NCI-H69 (cell line): ENCODE measurements around the gene KLHL22.
"Not testable (repeated sequence)": the region's sequence is repeated elsewhere in the genome, so short reads cannot be mapped to it uniquely, and the experiment has no call there.

Experiments
- DNase-seq: peaks from one replicate; lab custom pipeline; 2025; lab: John Stamatoyannopoulos, UW

Gene KLHL22

DNA sequence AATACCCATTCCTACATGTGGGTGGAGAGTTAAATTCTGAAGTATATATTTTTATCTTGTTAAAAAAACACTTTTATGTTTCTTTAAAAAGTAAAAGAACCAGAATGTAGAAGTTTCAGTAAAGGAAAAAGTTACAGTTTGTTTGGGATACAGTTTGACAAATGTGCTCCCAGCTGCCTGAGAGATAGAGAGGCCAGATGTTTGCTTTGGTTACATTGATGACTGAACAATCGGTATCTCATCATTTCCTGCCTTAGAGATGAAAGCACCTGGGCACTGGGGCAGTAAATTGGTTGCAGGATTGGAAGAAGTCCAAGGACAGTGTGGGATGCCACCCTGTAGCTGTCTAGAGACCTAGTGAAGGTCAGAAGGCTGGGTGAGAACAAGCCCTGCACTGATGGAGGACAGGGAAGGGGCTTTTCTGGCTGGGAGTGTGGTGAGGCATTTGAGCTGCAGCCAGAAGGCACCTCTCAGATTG lies 28.4 kb upstream of the KLHL22 start:
- peak; percentile 74 for DNase-seq

DNA sequence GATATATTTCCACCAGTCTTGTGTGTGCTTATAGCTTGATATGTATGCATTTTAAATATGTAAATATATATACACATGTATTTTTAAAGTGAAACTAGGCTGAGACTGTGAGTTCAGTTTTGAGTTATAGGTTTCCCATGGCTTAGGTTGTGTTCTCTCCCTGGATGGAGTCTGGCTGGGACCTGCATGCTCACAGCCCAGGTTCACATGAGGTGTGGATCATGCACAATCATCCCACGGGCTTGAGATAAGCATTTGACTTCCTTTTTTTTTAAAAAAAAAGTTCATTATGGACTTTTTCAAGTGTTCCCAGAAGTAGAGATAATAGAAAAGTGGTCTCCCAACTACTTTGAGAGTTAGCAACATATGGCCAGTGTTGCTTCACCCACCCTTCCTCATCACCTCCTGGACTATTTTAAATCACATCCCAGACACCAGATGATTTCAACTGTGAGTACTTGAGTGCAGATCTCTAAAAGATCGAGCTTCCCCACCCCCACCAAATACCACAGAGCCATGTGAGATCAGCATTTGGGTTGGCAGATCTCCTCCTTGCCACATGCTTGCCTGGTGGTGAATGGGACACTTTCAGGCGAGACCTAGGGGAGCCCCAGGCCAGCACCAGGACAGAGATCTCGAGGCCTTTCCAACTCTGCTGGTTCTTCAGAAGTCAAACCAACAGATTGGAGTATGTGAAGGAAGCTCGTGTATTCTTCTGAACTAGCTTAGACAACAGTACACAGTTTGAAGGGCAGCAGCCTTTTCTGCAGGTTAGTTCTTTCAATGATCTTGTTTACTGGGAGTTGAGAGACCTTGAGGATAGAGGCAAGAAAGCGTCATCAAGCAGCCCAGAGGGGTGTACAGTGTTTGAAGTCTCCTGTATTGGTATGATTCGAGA lies 27.7 kb upstream of the KLHL22 start:
- no peak for DNase-seq

DNA sequence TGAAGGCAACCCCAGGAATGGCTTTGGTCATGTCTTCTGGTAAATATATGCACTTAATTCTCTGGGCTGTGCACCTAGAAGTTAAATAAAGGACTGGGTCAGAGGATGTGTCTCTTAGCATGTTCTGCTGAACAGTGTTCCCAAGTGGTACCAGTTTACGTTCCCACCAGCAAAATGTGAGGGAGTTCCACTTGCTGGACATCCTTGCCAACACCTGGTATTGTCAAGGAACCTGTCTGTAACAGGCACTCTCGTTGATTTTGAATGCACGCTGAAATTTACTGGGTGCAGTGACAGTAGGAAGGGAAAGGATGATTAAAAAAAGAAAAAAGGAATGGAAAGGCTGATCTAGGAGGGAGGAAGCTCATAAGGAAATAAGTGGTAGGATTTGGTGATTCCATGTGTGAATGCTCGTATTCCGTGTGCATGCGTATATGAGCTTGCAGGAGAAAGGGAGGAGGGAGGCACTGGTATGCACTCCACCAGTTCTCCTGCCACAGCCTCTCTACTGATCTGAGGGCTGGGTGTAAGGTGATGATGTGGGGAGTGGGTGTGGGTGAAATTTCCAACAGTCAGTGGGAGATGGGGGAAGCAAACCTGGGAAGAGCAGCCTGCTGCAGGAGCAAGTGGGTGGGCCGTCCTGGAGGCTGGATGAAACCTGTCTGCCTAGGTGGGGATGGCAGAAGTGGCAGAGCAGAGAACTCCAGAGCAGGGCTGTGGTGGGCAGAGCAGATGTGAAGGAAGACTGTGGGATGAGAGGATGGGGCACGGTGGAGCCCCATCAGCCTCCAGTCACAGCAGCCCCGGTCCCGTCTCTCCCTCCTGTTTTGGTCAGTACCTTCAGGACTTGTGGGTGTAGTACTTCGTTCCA lies 26.8 kb upstream of the KLHL22 start:
- DNase-seq: no peak

DNA sequence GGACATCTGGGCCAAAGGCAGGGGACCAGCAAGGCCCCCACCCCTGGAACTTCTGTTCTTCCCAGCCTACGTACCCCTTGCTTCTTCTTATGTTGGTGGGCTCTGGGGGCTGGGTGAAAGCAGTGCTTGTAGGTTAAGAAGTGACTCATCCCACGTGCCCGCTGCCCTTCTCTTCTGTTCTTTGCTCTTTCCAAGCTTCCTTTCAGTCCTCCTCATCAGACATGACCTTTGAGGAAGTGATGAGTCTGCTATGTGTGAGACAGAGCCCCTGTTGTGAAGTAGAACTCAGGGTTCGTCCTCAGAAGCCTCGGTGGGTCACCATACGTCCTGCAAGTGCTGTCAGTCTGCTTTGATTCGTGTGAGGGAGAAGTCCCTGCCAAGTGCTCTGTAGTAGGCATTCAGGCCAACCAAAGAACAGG lies 24.5 kb upstream of the KLHL22 start:
- no peak for DNase-seq

DNA sequence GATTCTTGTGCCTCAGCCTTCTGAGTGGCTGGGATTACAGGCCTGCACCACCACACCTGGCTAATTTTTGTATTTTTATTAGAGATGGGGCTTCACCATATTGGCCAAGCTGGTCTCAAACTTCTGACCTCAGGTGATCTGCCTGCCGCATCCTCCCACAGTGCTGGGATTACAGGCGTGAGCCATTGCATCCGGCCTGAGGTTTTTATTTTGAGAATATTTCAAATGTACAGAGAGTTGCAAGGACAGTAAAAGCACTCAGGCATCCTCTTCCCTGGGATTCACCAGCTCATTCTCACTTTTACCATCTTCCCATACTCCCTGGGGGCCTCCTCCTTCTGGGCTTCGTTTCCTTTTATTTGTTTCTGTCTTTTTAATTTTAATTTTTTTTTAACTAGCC lies 24.0 kb upstream of the KLHL22 start:
- DNase-seq: no peak

DNA sequence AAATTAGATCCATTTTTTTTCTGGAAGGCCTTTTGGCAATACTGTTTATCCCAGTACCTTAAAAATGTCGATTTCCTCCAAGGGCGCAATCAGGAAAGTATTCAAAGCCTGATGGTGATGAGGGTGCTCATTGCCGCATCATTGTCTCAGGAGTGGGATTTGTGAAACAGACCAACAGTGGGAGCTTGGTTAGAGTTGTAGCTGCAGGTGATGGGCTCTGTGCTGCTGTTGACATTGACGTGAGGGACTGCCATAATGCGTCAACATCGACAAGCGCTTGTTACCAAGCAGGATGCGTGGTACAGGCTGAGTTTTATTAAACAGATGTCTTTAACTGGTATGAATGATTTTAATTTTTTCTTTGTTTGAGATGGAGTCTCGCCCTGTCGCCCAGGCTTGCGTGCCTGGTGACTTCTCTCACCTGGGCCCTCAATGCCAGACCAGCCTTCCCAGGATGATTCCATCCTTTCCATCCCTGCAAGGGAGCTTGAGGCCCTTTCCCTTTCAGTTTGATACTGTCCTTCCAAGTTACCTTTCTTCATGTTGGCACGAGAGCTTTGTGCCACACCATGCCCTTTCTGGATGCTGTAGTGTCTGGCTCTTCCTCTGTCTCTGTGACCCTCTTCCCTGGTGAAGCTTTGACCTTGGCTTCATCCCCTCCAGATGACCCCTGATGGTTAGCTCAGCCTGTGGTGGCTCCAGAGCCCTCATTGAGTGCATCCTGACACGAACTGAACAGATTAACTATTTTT lies 22.4 kb upstream of the KLHL22 start:
- DNase-seq: no peak

DNA sequence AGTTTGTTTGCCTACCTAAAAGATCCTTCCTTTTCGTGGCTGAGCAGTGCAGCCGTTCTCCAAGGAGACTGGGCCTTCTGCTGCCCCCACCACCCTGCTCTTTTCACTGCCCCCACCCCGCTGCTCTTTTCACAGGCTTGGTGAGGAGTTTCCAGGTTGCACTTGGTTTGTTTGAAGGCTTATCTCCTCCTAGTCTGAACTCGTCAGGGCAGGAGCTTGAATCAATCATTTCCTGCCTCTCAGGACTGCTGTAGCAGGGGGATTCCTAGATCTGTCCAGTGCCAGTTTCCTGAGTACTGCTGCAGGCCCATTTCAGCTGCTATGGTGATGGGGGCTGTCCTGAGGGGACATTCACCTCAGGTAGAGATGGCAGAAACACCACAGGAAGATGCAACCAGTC lies 21.8 kb upstream of the KLHL22 start:
- DNase-seq: no peak

DNA sequence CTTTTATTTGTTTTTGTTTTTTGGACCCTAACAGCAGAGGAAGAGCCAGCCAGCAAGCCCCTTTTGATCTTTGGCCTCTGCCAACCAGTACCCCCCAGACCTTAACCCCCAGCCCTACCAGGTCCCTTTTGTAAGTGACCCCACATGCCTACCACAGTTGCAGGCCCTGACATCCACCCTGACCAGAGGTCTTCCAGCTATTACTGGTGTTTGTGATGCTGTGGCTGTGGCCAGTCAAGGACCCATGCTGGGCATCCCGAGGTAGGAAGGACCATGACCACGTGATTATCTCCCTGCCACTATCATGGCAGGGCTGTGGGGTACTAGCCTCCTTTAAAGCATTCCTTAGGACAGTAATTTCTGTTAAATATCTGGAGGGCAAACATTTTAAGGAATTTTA lies 20.8 kb upstream of the KLHL22 start:
- DNase-seq: no peak

DNA sequence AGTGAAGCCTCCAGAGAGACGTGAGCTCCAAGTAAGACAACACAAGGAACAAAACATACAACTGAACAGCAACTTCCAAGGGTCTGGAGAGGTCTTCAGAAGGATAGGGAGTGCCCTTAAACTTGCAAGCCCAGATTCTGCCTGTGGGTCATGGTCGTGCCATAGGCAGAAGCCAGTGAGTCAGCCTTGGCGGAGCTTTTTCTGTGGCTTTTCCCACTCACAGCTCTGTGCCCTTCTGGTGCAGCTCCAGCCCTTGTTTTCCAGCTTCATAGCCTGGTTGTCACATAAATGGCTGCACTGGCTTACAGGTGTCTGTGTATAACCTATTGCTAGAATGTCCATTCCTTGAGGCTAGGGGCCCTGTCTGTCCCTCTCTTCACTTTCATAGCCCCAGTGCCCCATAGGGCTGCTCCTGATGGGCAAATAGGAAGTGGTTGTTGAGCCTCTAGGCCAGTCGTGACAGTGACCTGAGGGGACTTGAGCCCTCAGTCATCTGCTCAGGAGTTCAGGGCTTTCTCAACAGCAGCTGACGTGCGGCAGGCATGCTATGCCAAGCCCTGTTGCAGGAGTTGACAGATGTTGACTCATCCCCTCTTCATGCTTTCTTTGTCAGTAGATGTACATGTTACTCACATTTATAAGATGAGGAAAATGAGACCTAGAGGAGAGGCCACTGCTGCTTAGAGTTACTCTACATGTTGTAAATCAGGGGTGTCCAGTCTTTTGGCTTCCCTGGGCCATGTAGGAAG lies 19.2 kb upstream of the KLHL22 start:
- DNase-seq: no peak

DNA sequence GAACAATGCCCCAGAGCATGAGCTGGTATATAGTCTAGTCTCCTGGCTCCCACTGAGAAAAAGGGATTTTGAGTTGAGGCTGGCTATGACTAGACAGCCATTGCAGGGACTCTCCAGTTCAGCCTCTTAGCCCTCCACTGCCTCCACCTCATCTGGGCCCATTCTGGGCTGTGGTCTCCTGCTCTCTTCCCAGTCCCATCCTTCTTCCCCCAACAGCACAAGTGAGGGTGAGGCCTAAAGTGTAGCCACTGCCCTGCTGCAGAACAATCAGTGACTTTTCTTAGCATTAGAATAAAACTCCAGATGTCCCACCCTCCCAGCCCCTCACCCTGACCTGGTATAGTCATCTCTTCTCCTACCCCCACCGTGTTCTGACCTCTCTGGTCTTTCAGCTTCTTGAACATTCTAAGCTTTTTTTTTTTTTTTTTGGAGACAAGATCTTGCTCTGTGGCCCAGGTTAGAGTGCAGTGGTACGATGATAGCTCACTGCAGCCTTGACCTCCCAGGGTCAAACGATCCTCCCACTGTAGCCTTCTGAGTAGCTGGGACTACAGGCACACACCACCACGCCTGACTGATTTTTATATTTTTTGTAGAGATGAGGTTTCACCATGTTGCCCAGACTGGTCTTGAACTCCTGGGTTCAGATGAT lies 16.1 kb upstream of the KLHL22 start:
- DNase-seq: no peak

DNA sequence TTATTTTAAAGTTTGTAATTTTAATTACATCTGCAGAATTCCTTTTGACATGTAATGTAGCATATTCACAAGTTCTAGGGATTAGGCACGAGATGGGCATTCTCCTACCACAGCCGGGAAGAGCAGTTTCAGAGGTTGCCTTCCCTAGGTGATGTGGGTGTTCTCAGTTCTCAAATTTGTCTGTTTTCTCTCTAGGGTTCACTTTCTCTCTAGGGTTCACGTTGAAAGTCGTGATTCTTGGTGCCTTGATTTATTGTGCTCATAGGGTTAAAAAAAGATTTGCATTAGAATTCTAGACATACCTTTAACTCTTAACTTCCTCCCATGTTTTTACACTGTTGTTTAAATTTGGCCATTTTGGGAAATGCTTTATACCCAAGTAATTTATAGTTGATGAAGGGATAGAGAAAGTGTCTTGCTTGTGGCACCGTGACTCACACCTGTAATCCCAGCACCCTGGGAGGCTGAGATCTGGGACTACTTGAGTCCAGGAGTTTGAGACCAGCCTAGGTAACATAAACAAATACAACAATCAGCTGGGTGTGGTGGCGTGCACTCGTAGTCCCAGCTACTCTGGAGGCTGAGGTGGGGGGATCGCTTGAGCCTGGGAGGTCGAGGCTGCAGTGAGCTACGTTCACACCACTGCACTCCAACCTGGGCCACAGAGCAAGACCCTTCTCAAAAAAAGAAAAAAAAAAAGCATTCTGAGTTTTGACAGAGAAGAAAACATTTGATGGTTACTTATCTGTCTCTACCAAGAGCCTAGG lies 15.4 kb upstream of the KLHL22 start:
- DNase-seq: no peak

DNA sequence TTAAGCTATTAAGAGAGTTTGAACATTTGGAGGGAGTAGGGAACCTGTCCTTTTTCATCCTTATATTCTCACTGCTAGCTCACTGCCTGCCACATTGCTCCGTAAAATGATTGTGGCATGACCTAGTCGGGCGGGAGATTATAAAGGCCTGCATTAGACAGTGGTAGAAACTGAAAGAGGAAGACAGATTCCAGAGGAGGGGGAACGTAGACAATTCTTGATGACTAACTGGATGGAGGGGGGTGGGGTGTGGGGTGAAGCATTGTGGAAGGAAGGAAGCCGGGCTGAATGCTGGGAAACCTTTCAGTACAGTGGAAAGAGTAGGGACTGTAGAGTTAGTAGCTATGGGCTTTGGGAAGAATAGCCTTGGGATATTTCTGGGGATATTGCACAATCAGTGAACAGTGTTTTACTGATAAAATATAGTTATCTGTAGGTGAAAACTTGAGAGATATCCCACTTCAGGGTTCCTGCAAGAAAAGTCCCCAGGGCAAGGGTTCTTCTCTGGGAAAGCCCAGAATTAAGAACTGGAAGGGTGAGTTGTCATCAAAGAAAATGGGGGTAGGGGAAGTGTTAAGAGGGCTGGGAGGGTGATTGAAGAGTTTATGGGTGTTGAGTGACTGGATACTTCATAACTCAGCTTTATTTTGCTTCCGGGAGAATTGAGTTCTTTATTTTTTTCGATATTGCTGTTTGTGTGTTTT lies 13.9 kb upstream of the KLHL22 start:
- DNase-seq: no peak

DNA sequence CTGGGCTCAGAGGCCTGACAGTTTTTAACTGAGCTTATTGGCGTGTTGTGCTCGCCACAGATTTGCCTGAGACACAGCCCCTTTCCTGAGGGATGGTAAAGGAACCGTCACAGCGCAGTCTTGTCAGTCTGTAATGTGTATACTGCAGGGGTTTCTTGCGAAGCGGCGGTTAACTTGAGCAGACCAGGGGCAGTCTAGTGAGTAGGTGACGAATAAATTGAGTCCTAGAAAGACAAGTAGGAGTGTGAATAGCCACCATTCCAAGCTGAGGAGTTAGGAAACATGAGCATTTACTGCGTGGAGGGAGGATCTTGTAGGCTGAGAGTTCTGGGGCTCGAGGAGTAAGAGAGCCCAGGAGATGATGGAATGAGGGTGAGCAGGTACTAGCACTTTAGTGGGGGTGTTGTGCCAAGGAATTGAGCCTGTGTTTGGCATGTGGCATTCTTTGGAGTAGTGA lies 13.2 kb upstream of the KLHL22 start:
- DNase-seq: no peak

DNA sequence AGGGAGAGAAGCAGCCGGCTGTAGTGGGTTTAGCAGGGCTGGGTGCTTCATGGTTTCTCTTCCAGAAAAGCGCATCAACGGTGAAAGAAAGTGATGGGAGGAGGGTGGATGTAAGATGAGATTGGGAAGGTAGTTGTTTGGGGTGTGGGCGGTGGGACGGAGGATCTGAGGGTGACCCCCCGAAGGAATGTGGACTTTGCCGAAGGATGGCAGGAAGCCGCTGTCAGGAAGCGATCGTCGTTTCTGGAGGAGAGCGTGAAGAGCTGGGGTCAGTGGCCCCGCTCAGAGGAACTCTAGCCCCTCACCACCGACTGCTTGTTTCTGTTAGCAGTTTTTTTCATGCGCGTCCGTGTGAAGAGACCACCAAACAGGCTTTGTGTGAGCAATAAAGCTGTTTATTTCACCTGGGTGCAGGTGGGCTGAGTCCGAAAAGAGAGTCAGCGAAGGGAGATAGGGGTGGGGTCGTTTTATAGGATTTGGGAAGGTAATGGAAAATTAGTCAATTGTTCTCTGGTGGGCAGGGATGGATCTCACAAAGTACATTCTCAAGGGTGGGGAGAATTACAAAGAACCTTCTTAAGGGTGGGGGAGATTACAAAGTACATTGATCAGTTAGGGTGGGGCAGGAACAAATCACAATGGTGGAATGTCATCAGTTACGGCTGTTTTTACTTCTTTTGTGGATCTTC lies 12.6 kb upstream of the KLHL22 start:
- peak; percentile 14 for DNase-seq

DNA sequence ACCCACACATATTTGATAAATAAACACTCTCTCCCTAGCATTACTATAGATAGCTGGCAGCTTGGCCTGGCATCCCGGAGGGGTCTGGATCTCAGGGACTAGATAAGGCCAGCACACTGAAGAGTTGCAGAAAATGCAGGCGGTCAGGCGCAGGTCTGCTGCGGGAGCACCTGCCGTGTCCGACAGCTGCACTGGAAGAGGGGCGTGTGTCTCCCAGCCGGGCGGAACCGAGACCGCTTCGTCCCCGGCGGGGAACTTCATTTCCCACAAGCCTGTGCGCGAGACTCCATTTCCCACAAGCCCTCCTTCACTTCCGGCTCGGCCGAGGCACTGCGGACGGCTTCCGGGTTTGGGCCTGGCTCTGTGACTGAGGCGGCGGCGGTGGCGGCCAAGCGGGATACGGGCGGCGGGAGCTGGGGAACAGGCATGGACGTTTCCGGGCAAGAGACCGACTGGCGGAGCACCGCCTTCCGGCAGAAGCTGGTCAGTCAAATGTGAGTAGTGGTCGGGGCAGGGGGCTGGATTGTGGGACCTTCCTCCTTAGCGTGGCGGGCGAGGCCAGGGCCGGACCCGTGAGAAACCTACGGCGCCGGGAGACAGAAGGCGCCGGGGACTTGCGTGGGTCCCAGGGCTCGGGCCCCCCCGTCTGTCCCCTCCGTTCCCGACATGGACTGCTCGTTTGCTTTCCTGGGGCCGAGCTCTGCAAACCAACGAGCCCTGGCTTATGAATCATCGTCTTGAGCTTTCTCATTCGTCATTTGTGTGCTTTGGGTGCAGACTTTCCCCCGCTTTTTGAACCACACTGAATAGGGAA lies 11.9 kb upstream of the KLHL22 start, which contains the start of gene MED15:
TSS of gene MED15 (plus strand) at position 358 of the 814 bp plus-strand sequence. CDS start at position 427, 69 bp downstream.
- DNase-seq: peak; percentile 88

DNA sequence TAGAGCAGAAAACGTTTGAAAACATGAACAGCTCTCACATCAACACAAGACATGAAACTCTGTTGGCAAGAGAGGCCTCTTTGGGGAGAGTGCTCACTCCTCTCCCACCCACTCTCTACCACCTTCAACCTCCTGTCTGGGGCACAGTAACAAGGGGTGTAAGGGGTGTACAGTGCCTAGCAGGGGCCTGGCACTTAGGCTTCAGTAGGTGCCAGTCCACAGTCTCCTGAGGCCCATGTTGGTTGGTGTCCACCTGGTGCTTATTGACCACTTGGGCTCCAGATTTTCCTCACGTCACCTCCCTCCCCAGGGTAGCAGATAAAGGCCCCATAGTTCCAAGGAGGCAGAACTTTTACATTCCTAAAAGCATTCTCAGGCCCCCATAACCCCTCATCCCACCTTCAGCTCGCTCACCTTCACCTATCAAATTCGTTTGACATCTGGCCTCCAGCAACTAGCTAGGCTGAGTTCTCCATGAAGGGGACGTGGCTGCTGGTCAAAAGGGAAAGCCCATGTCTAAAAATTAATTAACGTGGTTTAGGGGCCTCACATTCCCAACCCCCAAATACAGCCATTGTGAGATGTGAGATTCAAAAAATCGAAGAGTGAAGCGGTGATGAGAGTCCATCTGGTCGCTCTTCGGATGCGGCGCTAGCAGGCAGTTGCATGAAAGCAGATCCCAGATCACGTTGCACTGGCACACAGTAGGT lies 11.1 kb upstream of the KLHL22 start:
- DNase-seq: no peak

DNA sequence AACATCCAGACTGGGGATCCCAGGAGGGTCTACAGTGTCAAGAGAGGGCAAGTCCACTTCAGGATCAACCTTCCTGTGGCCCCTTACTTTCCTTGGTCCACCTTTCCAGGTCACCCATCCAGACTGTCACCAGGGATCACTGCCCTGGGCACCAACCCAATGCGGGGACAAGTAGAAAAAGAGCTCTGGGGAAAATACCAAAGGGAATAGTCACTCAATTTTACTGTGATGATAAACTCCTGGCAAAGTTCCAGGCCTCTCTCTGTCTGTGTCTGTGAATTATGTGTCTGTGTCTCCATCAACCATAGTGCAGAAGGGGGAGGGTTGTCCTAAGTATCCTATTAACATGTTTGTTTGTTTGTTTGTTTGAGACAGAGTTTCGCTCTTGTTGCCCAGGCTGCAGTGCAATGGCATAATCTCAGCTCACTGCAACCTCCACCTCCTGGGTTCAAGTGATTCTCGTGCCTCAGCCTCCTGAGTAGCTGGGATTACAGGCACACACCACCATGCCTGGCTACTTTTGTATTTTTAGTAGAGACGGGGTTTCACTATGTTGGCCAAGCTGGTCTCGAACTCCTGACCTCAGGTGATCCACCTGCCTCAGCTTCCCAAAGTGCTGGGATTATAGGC lies 8.8 kb upstream of the KLHL22 start:
- not testable (repeated sequence) for DNase-seq
